ENCODE results near the gene PRKAR2B. TPM values are rescaled to one million over a fixed set of nuclear protein-coding genes. Genes with fewer than 3 reads are reported as not detected.

The PRKAR2B gene
- 55.7 and 56.7 TPM in 2 replicates for polyA plus RNA-seq

DNA sequence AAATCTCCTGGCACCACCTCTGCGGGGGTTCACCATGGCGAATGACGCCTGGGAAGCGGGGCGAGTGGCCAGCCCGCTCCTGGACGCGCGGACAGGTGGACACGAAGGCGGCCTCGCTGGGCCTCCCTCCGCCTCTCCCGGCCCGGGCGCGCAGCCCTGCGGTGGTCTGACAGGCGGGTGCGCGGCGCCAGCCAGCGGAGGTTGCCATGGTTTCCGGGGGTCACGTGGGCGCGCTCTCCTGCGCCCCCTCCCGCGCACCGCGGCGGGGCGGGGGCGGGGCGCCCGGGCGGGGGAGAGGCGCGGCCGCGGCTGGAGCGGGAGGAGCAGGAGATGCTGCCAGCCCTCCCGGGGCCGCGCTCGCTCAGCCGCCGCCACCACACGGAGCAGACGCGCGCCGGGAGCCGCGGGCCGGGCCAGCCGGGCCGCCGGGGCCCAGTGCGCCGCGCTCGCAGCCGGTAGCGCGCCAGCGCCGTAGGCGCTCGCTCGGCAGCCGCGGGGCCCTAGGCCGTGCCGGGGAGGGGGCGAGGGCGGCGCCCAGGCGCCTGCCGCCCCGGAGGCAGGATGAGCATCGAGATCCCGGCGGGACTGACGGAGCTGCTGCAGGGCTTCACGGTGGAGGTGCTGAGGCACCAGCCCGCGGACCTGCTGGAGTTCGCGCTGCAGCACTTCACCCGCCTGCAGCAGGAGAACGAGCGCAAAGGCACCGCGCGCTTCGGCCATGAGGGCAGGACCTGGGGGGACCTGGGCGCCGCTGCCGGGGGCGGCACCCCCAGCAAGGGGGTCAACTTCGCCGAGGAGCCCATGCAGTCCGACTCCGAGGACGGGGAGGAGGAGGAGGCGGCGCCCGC, at the start of gene PRKAR2B:
PRKAR2B (plus strand) TSS at position 359 of the 848 bp plus-strand sequence; CDS start at position 562, 203 bp downstream.

DNA sequence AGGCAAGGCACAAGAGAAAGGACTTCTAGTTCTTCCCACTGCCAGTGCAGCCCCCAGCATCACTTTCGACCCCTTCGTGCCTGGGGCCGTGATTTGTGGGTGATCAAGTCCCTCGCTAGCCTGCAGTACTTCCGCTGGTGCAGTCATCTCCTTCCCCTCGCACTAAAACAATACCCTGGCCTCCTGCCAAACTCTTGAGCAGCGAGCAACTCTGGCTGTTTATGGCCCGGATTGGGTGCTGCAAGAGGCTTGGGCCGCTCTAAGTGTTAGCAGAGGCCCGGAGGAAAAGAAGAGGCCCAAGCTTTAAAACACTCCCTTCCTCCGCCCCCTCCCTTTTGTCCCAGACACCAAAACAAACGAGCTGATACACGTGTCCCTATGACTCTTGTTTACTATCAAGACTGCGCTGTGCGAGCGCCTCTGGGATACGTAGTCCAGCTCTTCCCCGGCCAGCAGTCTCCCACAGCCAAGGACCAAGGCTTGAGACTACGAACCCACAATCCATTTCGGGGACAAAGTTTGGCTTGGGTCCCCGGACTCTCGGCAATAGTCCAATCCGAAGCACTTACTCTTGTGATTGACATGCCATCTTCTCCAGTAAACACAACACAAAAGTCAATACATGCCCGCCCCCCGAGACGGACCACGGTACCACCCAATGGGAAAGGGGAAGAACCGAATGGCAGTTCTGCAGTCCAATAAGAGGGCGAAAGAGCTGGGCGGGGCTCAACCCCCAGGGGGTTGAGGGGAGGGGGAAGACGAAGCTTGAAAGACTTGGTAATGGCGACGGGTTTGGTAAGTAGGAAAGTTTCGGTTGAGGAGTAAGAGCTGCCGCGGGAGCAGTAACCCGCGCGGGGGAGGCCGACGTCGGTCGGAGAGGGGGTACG, 124.0 kb downstream of the PRKAR2B start, which contains the start of gene HBP1:
HBP1 (plus strand) TSS at position 771 of the 887 bp plus-strand sequence. CDS start 10,891 bp downstream, outside the sequence.

Other genes starting within 250 kb of the PRKAR2B start
- gene PIK3CG, start 179.4 kb upstream of the PRKAR2B start, polyA plus RNA-seq: not detected in 2 replicates
- gene HBP1, start 124.3 kb downstream of the PRKAR2B start, polyA plus RNA-seq: 11.4 and 13.9 TPM in 2 replicates